ENCODE results near the gene PCDH15. TPM values are rescaled to one million over a fixed set of nuclear protein-coding genes. Genes with fewer than 3 reads are reported as not detected.

PCDH15 gene
- polyA plus RNA-seq, 1 experiment = not detected

- Histone ChIP-seq H3K27me3 (ENCODE audit: control insufficient read depth, insufficient read depth, low read length) (no peaks in the 10 kb centered on the region), H3K27ac (ENCODE audit: low read depth, low read length) (no peak overlapping the region), H3K9me3 (ENCODE audit: control insufficient read depth, insufficient read depth, low read length) (no peaks in the 10 kb centered on the region), H3K4me3 (ENCODE audit: low read depth, low read length) (no peak overlapping the region)
- ChIA-PET CTCF (no interaction called here), POLR2A (no interaction called here)
- TF ChIP-seq, protein P1, sequence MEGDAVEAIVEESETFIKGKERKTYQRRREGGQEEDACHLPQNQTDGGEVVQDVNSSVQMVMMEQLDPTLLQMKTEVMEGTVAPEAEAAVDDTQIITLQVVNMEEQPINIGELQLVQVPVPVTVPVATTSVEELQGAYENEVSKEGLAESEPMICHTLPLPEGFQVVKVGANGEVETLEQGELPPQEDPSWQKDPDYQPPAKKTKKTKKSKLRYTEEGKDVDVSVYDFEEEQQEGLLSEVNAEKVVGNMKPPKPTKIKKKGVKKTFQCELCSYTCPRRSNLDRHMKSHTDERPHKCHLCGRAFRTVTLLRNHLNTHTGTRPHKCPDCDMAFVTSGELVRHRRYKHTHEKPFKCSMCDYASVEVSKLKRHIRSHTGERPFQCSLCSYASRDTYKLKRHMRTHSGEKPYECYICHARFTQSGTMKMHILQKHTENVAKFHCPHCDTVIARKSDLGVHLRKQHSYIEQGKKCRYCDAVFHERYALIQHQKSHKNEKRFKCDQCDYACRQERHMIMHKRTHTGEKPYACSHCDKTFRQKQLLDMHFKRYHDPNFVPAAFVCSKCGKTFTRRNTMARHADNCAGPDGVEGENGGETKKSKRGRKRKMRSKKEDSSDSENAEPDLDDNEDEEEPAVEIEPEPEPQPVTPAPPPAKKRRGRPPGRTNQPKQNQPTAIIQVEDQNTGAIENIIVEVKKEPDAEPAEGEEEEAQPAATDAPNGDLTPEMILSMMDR (IDR thresholded peaks at IDR 0.05; ENCODE audit: low read depth, low read length) = no peak
- DNase-seq (ENCODE audit: low read depth, low spot score) = no peak
Observed at GRCh38 chr10:54826994-54827560, 26.0 kb upstream of the PCDH15 start.

- CTCF ChIA-PET = no interaction called here
Observed at GRCh38 chr10:54815583-54815982, 14.6 kb upstream of the PCDH15 start.

GRCh38 chr10:54808186-54808935 is 7.3 kb upstream of the PCDH15 start:
- H3K27me3 ChIP-seq (ENCODE audit: control insufficient read depth, insufficient read depth, low read length) = no peaks in the 10 kb centered on the region
- no peak overlapping the region for H3K4me3 ChIP-seq (ENCODE audit: low read depth, low read length)
- no peak overlapping the region for H3K27ac ChIP-seq (ENCODE audit: low read depth, low read length)
- POLR2A ChIA-PET = no interaction called here
- TF ChIP-seq, protein P1 (IDR thresholded peaks at IDR 0.05; ENCODE audit: low read depth, low read length) = no peak
- H3K9me3 ChIP-seq (ENCODE audit: control insufficient read depth, insufficient read depth, low read length) = no peaks in the 10 kb centered on the region
- DNase-seq (ENCODE audit: low read depth, low spot score) = no peak
- CTCF ChIA-PET = interaction anchor here (0.6 kb wide), 1 partner anchor 90 kb away, joined by 3 read pairs; no protein-coding TSS in a partner anchor

More at GRCh38 chr10:54815583-54815982, 14.6 kb upstream of the PCDH15 start:
- TF ChIP-seq, protein P1 (IDR thresholded peaks at IDR 0.05; ENCODE audit: low read depth, low read length) = no peak
- Histone ChIP-seq H3K4me3 (ENCODE audit: low read depth, low read length) (no peak overlapping the region), H3K27me3 (ENCODE audit: control insufficient read depth, insufficient read depth, low read length) (no peaks in the 10 kb centered on the region), H3K27ac (ENCODE audit: low read depth, low read length) (no peak overlapping the region), H3K9me3 (ENCODE audit: control insufficient read depth, insufficient read depth, low read length) (no peaks in the 10 kb centered on the region)
- POLR2A ChIA-PET = no interaction called here
- no peak for DNase-seq (ENCODE audit: low read depth, low spot score)

GRCh38 chr10:54799506-54799905 is 1.5 kb downstream of the PCDH15 start:
- POLR2A ChIA-PET = no interaction called here
- CTCF ChIA-PET = no interaction called here
- TF ChIP-seq, protein P1 (IDR thresholded peaks at IDR 0.05; ENCODE audit: low read depth, low read length) = no peak
- no peaks in the 10 kb centered on the region for H3K9me3 ChIP-seq (ENCODE audit: control insufficient read depth, insufficient read depth, low read length)
- no peaks in the 10 kb centered on the region for H3K27me3 ChIP-seq (ENCODE audit: control insufficient read depth, insufficient read depth, low read length)
- no peak overlapping the region for H3K27ac ChIP-seq (ENCODE audit: low read depth, low read length)
- no peak overlapping the region for H3K4me3 ChIP-seq (ENCODE audit: low read depth, low read length)
- DNase-seq (ENCODE audit: low read depth, low spot score) = no peak

DNA sequence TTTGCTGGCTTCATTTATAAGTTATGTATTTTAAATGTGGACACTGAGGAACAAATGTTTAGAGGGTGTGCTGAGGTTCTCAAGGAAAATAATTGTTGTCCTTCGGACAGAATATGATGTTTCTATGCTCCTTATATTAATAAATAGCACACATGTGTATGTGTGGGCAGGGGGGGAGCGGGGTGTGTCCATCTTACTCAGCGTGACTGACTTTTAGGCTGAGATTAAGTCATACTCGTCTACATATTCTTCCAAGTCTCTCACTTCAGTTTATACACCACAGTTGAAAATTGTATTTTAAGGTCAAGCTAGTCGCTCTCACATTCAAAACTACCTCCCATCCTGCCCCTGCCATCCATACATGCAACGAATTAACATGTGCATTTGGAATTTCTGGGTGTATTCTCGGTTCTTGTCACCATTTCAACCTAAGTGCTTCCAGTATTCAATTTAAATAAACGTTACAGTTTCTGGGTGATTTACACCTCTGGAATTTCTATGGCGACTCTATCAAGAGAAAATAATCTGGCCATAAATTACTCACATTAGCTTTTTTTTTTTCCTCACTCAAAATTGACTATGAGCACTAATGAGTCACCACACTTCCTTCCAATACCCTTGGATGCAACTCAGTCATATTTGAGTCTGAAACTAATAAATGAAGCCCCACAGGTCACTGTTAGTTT is 3.3 kb downstream of the PCDH15 start:
- ChIA-PET POLR2A (interaction anchor here (0.6 kb wide), 1 partner anchor 38 kb away, joined by 3 read pairs; no protein-coding TSS in a partner anchor), CTCF (no interaction called here)
- no peaks in the 10 kb centered on the region for H3K27me3 ChIP-seq (ENCODE audit: control insufficient read depth, insufficient read depth, low read length)
- DNase-seq (ENCODE audit: low read depth, low spot score) = no peak
- no peak overlapping the region for H3K27ac ChIP-seq (ENCODE audit: low read depth, low read length)
- H3K9me3 ChIP-seq (ENCODE audit: control insufficient read depth, insufficient read depth, low read length) = no peaks in the 10 kb centered on the region
- H3K4me3 ChIP-seq (ENCODE audit: low read depth, low read length) = no peak overlapping the region
- TF ChIP-seq, protein P1 (IDR thresholded peaks at IDR 0.05; ENCODE audit: low read depth, low read length) = no peak

All from AG04450 (cell line).